ENCODE measurements around the gene DTNB. TPM values are rescaled to one million over a fixed set of nuclear protein-coding genes. Genes with fewer than 3 reads are reported as not detected.

DTNB gene
- total and polyA plus RNA-seq, 2 of the 4 experiments (the other 2 are of a cell fraction) = 3.8 to 5.3 TPM

DNA sequence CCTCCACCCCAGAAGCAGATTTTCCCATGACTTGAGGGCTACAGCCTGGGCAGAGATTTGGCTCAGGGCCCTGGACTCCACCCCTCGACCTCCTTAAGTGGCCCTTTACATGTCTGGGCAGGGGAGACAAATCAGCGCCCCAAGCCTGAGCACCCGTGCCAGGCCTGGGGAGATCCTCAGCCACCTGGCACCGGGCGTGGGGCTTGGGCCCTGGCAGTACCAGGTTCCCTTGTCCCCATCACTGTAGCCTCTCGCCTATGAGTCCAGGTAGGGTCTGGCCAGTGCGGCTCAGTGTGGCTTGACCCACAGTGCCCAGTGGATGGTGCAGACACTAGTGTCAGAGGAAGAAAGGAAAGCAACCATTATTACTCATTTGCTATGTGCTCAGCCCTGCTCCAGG is 309.6 kb downstream of the DTNB start:
- Histone ChIP-seq H2BK15ac (ENCODE audit: low read depth, low read length) (no peak overlapping the region), H3K23ac (ENCODE audit: low read depth, low read length) (no peak overlapping the region), H2BK120ac (ENCODE audit: low read depth, low read length) (no peak overlapping the region), H4K8ac (ENCODE audit: low read depth in 2 of 2, low read length in 2 of 2) (no peak overlapping the region), H3K9me3 (ENCODE audit: control insufficient read depth, insufficient read depth, low read length) (no peaks in the 10 kb centered on the region), H4K5ac (ENCODE audit: low read depth, low read length) (no peak overlapping the region), H3K79me1 (ENCODE audit: low read depth in 1 of 2, low read length in 2 of 2) (no peaks in the 10 kb centered on the region), H3K14ac (replicated peaks; ENCODE audit: low read depth, low read length) (no peak overlapping the region), H3K27me3 (ENCODE audit: control insufficient read depth, insufficient read depth, low read length) (peaks cover 4% of the 10 kb centered on the region), H3K36me3 (ENCODE audit: control insufficient read depth, insufficient read depth, low read length) (no peaks in the 10 kb centered on the region), H4K20me1 (ENCODE audit: insufficient read depth, low read length) (no peaks in the 10 kb centered on the region), H3K4me1 (ENCODE audit: control insufficient read depth, insufficient read depth, low read length) (no peaks in the 10 kb centered on the region), H2AK9ac (replicated peaks; ENCODE audit: low read depth, low read length, poor library complexity) (no peak overlapping the region), H3K9ac (ENCODE audit: low read depth, low read length) (no peak overlapping the region), H3K27ac (ENCODE audit: insufficient read depth, low read length) (no peak overlapping the region), H4K91ac (ENCODE audit: insufficient read depth, low read depth, low read length) (no peak overlapping the region), H2AK5ac (ENCODE audit: low read depth, low read length) (no peak overlapping the region), H3K18ac (ENCODE audit: low read depth, low read length) (no peak overlapping the region), H2BK20ac (ENCODE audit: low read depth, low read length) (no peak overlapping the region), H3K4me2 (ENCODE audit: low read depth, low read length) (no peak overlapping the region), H3K4ac (ENCODE audit: low read depth, low read length) (no peak overlapping the region), H3K9me1 (ENCODE audit: insufficient read depth, low read length) (no peaks in the 10 kb centered on the region), H2AFZ (replicated peaks; ENCODE audit: low read length, poor library complexity) (no peak overlapping the region), H2BK5ac (ENCODE audit: low read depth, low read length, poor library complexity, severe bottlenecking) (no peak overlapping the region), H3K56ac (ENCODE audit: extremely low read depth, insufficient read depth, low read length) (no peak overlapping the region), H3K4me3 (ENCODE audit: insufficient read depth, low read depth, low read length) (no peak overlapping the region)
- ChIA-PET POLR2A (ENCODE audit: unreplicated experiment) (no interaction called here), CTCF (no interaction called here)
- TF ChIP-seq BHLHE40 (IDR thresholded peaks at IDR 0.05; ENCODE audit: low read depth, low read length) (no peak), RCOR1 (IDR thresholded peaks at IDR 0.05; ENCODE audit: insufficient replicate concordance, low read length) (no peak), POLR2A (IDR thresholded peaks at IDR 0.05; ENCODE audit: low read depth, low read length) (no peak), NFE2L2 (IDR thresholded peaks at IDR 0.05; ENCODE audit: low read depth, low read length) (no peak), FOS (IDR thresholded peaks at IDR 0.05; ENCODE audit: low read depth, low read length) (no peak), MAZ (IDR thresholded peaks at IDR 0.05; ENCODE audit: borderline replicate concordance, low read depth, low read length) (no peak), MAFK (IDR thresholded peaks at IDR 0.05; ENCODE audit: low read depth, low read length) (no peak)
- TF ChIP-seq, protein P1, sequence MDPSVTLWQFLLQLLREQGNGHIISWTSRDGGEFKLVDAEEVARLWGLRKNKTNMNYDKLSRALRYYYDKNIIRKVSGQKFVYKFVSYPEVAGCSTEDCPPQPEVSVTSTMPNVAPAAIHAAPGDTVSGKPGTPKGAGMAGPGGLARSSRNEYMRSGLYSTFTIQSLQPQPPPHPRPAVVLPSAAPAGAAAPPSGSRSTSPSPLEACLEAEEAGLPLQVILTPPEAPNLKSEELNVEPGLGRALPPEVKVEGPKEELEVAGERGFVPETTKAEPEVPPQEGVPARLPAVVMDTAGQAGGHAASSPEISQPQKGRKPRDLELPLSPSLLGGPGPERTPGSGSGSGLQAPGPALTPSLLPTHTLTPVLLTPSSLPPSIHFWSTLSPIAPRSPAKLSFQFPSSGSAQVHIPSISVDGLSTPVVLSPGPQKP (IDR thresholded peaks at IDR 0.05; ENCODE audit: borderline replicate concordance, low read depth, low read length) = no peak
- no peak for DNase-seq
- in situ Hi-C loops (cut with MboI; ENCODE audit: low sequenced_read_pairs) = no loop called here
- dilution Hi-C loops (cut with HindIII; ENCODE audit: low sequenced_read_pairs, unreplicated experiment) = no loop called here
- no TSS peak for BruUV-seq (replicated peaks)
- ATAC-seq (ENCODE audit: low read depth) = no peak
- 91% methylated on average over 4 of the region's 7 CpGs; no CpG with 5 or more reads in 1 of the 2 experiments for WGBS, 2 experiments (ENCODE audit: extremely low coverage in 2 of 2, insufficient read length in 1 of 2)
- intact Hi-C loops (cut with micrococcal nuclease) = loop anchor here (5.0 kb wide), 1 partner anchor 299 kb away; no protein-coding TSS in a partner anchor
